Uterus (tissue), 2 donors: Measurements from ENCODE around the gene PPP6R2.

Experiments
- POLR2A ChIP-seq, 2 donors: fragments of 450-650 bp; IDR thresholded peaks; one replicate each; pipeline ENCODE4 v1.6.1; 2016; ENCODE audit warnings: antibody characterized with exemption in 2 of 2, mild to moderate bottlenecking in 1 of 2, moderate library complexity in 1 of 2
- TF ChIP-seq, protein P1 (sequence below), 4 experiments: fragments of 200-600 bp in 2 of 4; fragments of 450-650 bp in 2 of 4; sonication (generic) in 2 of 4; IDR thresholded peaks; one replicate each; pipeline ENCODE4 v1.5.1; 2016 to 2019; ENCODE audit warnings: antibody characterized with exemption in 4 of 4, mild to moderate bottlenecking in 2 of 4, moderate library complexity in 1 of 4

DNA sequence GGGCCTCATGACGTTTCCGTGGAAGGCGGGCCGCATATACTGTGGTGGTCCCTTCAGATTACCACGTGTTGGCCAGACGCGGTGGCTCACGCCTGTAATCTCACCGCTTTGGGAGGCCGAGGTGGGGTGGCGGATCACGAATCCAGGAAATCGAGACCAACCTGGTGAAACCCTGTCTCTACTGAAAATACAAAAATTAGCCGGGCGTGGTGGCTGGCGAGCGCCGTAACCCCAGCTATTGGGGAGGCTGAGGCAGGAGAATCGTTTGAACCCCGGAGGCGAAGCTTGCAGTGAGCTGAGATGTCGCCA lies 15.5 kb upstream of the PPP6R2 start:
- TF ChIP-seq, protein P1, sequence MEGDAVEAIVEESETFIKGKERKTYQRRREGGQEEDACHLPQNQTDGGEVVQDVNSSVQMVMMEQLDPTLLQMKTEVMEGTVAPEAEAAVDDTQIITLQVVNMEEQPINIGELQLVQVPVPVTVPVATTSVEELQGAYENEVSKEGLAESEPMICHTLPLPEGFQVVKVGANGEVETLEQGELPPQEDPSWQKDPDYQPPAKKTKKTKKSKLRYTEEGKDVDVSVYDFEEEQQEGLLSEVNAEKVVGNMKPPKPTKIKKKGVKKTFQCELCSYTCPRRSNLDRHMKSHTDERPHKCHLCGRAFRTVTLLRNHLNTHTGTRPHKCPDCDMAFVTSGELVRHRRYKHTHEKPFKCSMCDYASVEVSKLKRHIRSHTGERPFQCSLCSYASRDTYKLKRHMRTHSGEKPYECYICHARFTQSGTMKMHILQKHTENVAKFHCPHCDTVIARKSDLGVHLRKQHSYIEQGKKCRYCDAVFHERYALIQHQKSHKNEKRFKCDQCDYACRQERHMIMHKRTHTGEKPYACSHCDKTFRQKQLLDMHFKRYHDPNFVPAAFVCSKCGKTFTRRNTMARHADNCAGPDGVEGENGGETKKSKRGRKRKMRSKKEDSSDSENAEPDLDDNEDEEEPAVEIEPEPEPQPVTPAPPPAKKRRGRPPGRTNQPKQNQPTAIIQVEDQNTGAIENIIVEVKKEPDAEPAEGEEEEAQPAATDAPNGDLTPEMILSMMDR (IDR thresholded peaks at IDR 0.05) = no peak
- TF ChIP-seq POLR2A (IDR thresholded peaks at IDR 0.05) = no peak
